Measurements from ENCODE around the gene GZMH. TPM values are rescaled to one million over a fixed set of nuclear protein-coding genes. Genes with fewer than 3 reads are reported as not detected.
"Not testable (repeated sequence)": the region's sequence is repeated elsewhere in the genome, so short reads cannot be mapped to it uniquely, and the experiment has no call there.

The GZMH gene
- not detected in 2 replicates for total RNA-seq (2014; rRNA removed; shearing (Covaris generic); ENCODE audit: low replicate concordance)

GRCh38 chr14:24609655-24610344 is at the start of gene GZMH:
TSS of gene GZMH (minus strand) at chr14:24609685. CDS start at chr14:24609613, 72 bp downstream.
- DNase-seq, result no peak
- H3K4me3 ChIP-seq (ENCODE audit: low read length), result no peak within 1 kb of the TSS
- no peak within 1 kb of the TSS for H2AFZ ChIP-seq (ENCODE audit: low read length)
- H3K9me2 ChIP-seq (replicated peaks; ENCODE audit: insufficient read depth, low read length), result no peaks in the 10 kb centered on the region
- H3K27me3 ChIP-seq (ENCODE audit: low read length), result no peaks in the 10 kb centered on the region
- no peaks in the 10 kb centered on the region for H4K20me1 ChIP-seq (ENCODE audit: insufficient read depth, low read depth, low read length)
- no peaks in the 10 kb centered on the region for H3K79me2 ChIP-seq (ENCODE audit: low read length)
- no peak within 1 kb of the TSS for H3K4me2 ChIP-seq (ENCODE audit: low read depth, low read length, poor library complexity, severe bottlenecking)
- no peaks in the 10 kb centered on the region for H3K36me3 ChIP-seq (ENCODE audit: insufficient read depth, low read length)
- no peak within 1 kb of the TSS for H3K9ac ChIP-seq (ENCODE audit: low read length)
- no peak within 1 kb of the TSS for H3K27ac ChIP-seq (ENCODE audit: low read length)
- no peaks in the 10 kb centered on the region for H3K9me3 ChIP-seq (ENCODE audit: low read length)
- H3K4me1 ChIP-seq (ENCODE audit: low read length), result no peaks in the 10 kb centered on the region

DNA sequence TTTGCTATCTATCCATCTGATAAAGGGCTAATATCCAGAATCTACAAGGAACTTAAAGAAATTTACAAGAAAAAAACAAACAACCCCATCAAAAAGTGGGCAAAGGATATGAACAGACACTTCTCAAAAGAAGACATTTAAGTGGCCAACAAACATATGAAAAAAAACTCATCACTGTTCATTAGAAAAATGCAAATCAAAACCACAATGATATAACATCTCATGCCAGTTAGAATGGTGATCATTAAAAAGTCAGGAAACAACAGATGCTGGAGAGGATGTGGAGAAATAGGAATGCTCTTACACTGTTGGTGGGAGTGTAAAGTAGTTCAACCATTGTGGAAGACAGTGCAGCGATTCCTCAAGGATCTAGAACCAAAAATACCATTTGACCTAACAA is 38.9 kb upstream of the GZMH start:
- H3K9me2 ChIP-seq (replicated peaks; ENCODE audit: insufficient read depth, low read length); H2AFZ ChIP-seq (ENCODE audit: low read length); H3K27me3 ChIP-seq (ENCODE audit: low read length): not testable (repeated sequence)

DNA sequence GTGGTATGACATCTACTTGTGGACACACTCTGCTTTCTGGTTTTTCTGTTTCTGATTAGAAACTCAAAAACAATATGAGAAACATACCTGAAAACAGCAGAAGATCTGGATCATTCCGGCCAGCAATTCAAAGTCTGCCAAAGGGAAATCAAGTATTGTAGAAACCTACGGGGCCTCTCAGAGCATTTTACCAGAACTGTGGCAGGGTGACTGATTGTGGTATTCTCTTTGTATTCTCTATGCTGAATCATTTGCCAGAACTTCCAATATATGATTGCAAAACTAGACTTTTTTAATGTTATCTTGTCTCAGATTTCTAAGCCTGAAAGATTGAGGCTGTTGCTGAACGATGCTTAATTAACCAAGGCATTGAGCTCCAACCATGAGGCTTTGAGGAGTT is 30.4 kb upstream of the GZMH start:
- DNase-seq, result no peak
- Histone ChIP-seq H3K4me1 (ENCODE audit: low read length) (no peaks in the 10 kb centered on the region), H3K9me2 (replicated peaks; ENCODE audit: insufficient read depth, low read length) (no peaks in the 10 kb centered on the region), H4K20me1 (ENCODE audit: insufficient read depth, low read depth, low read length) (no peaks in the 10 kb centered on the region), H3K4me3 (ENCODE audit: low read length) (no peak overlapping the region), H3K27me3 (ENCODE audit: low read length) (no peaks in the 10 kb centered on the region; the same call in 1 of the 2 replicates), H3K4me2 (ENCODE audit: low read depth, low read length, poor library complexity, severe bottlenecking) (no peak overlapping the region), H2AFZ (ENCODE audit: low read length) (no peak overlapping the region), H3K9me3 (ENCODE audit: low read length) (no peaks in the 10 kb centered on the region), H3K79me2 (ENCODE audit: low read length) (no peaks in the 10 kb centered on the region), H3K27ac (ENCODE audit: low read length) (no peak overlapping the region), H3K36me3 (ENCODE audit: insufficient read depth, low read length) (no peaks in the 10 kb centered on the region), H3K9ac (ENCODE audit: low read length) (no peak overlapping the region)

More for the DNA sequence above, 38.9 kb upstream of the GZMH start:
- DNase-seq; H3K4me3 ChIP-seq (ENCODE audit: low read length); H3K9me3 ChIP-seq (ENCODE audit: low read length); H3K4me2 ChIP-seq (ENCODE audit: low read depth, low read length, poor library complexity, severe bottlenecking); H3K79me2 ChIP-seq (ENCODE audit: low read length); H3K36me3 ChIP-seq (ENCODE audit: insufficient read depth, low read length); H3K4me1 ChIP-seq (ENCODE audit: low read length); H3K27ac ChIP-seq (ENCODE audit: low read length); H4K20me1 ChIP-seq (ENCODE audit: insufficient read depth, low read depth, low read length); H3K9ac ChIP-seq (ENCODE audit: low read length): not testable (repeated sequence)

DNA sequence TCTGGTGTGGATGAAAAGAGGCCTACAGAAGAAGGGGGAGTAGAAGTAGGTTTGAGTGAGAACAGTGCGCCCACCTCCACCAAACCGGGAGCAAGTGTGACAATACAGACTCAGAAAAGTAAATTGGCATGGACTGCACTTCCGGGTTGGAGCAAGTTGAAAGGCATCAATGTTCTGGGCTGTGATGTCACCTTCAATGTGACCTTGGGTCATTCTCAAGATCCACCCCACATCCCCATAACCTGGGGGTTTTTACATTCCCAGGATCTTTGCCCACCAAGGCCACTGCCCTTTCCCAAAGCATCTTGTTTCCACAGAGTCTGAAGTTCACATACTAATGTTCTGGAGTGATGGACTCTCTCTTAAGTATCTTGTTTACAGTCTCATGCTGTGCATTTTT is 29.8 kb upstream of the GZMH start:
- Histone ChIP-seq H3K9ac (ENCODE audit: low read length) (no peak overlapping the region), H3K79me2 (ENCODE audit: low read length) (no peaks in the 10 kb centered on the region), H3K4me1 (ENCODE audit: low read length) (no peaks in the 10 kb centered on the region), H3K4me3 (ENCODE audit: low read length) (no peak overlapping the region), H3K9me2 (replicated peaks; ENCODE audit: insufficient read depth, low read length) (no peaks in the 10 kb centered on the region), H3K36me3 (ENCODE audit: insufficient read depth, low read length) (no peaks in the 10 kb centered on the region), H3K27ac (ENCODE audit: low read length) (no peak overlapping the region), H4K20me1 (ENCODE audit: insufficient read depth, low read depth, low read length) (no peaks in the 10 kb centered on the region), H3K27me3 (ENCODE audit: low read length) (no peaks in the 10 kb centered on the region; the same call in 1 of the 2 replicates), H2AFZ (ENCODE audit: low read length) (no peak overlapping the region), H3K4me2 (ENCODE audit: low read depth, low read length, poor library complexity, severe bottlenecking) (no peak overlapping the region), H3K9me3 (ENCODE audit: low read length) (no peaks in the 10 kb centered on the region)
- DNase-seq, result no peak

GRCh38 chr14:24634158-24634557 is 24.7 kb upstream of the GZMH start, which contains the start of gene GZMB:
TSS of gene GZMB (minus strand) at chr14:24634190. CDS start at chr14:24634160, 30 bp downstream.
- H3K9ac ChIP-seq (ENCODE audit: low read length), result no peak within 1 kb of the TSS
- no peaks in the 10 kb centered on the region for H3K9me2 ChIP-seq (replicated peaks; ENCODE audit: insufficient read depth, low read length)
- H3K36me3 ChIP-seq (ENCODE audit: insufficient read depth, low read length), result no peaks in the 10 kb centered on the region
- H4K20me1 ChIP-seq (ENCODE audit: insufficient read depth, low read depth, low read length), result no peaks in the 10 kb centered on the region
- H3K4me3 ChIP-seq (ENCODE audit: low read length), result no peak within 1 kb of the TSS
- H3K79me2 ChIP-seq (ENCODE audit: low read length), result no peaks in the 10 kb centered on the region
- no peak within 1 kb of the TSS for H3K4me2 ChIP-seq (ENCODE audit: low read depth, low read length, poor library complexity, severe bottlenecking)
- no peaks in the 10 kb centered on the region for H3K4me1 ChIP-seq (ENCODE audit: low read length)
- DNase-seq, result no peak
- no peaks in the 10 kb centered on the region; the same call in 1 of the 2 replicates for H3K27me3 ChIP-seq (ENCODE audit: low read length)
- no peak within 1 kb of the TSS for H3K27ac ChIP-seq (ENCODE audit: low read length)
- no peaks in the 10 kb centered on the region for H3K9me3 ChIP-seq (ENCODE audit: low read length)
- H2AFZ ChIP-seq (ENCODE audit: low read length), result no peak within 1 kb of the TSS

DNA sequence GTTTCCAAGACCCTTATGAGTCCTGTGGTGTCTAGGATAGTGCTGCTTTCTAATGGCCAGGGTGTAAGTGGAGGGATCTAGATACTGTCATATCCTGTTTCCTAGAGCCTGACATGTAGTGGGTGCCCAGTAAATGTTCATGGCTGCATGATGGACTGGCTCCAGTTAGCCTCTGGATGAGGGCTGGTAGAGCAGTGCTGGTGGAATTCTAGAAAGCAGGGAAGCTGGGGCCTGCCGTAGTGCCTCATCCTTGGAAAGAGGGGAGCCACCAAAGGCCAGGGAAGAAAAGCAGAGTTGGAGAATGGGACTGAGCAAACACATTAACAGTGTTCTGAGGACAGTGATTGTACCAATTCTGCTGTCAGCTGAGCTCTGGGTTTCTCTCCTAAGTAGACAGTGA is 23.9 kb upstream of the GZMH start:
- H2AFZ ChIP-seq (ENCODE audit: low read length), result no peak overlapping the region
- H3K4me3 ChIP-seq (ENCODE audit: low read length), result no peak overlapping the region
- H3K4me2 ChIP-seq (ENCODE audit: low read depth, low read length, poor library complexity, severe bottlenecking), result no peak overlapping the region
- H4K20me1 ChIP-seq (ENCODE audit: insufficient read depth, low read depth, low read length), result no peaks in the 10 kb centered on the region
- H3K4me1 ChIP-seq (ENCODE audit: low read length), result no peaks in the 10 kb centered on the region
- no peak overlapping the region for H3K9ac ChIP-seq (ENCODE audit: low read length)
- DNase-seq, result no peak
- H3K27ac ChIP-seq (ENCODE audit: low read length), result no peak overlapping the region
- H3K36me3 ChIP-seq (ENCODE audit: insufficient read depth, low read length), result no peaks in the 10 kb centered on the region
- H3K79me2 ChIP-seq (ENCODE audit: low read length), result no peaks in the 10 kb centered on the region
- no peaks in the 10 kb centered on the region for H3K9me3 ChIP-seq (ENCODE audit: low read length)
- no peaks in the 10 kb centered on the region; the same call in 1 of the 2 replicates for H3K27me3 ChIP-seq (ENCODE audit: low read length)
- no peaks in the 10 kb centered on the region for H3K9me2 ChIP-seq (replicated peaks; ENCODE audit: insufficient read depth, low read length)

- Histone ChIP-seq H3K9me2 (replicated peaks; ENCODE audit: insufficient read depth, low read length) (no peaks in the 10 kb centered on the region), H3K9ac (ENCODE audit: low read length) (no peak overlapping the region), H2AFZ (ENCODE audit: low read length) (no peak overlapping the region), H4K20me1 (ENCODE audit: insufficient read depth, low read depth, low read length) (no peaks in the 10 kb centered on the region), H3K4me1 (ENCODE audit: low read length) (no peaks in the 10 kb centered on the region), H3K9me3 (ENCODE audit: low read length) (no peaks in the 10 kb centered on the region), H3K79me2 (ENCODE audit: low read length) (no peaks in the 10 kb centered on the region), H3K27me3 (ENCODE audit: low read length) (no peaks in the 10 kb centered on the region), H3K27ac (ENCODE audit: low read length) (no peak overlapping the region), H3K36me3 (ENCODE audit: insufficient read depth, low read length) (no peaks in the 10 kb centered on the region), H3K4me2 (ENCODE audit: low read depth, low read length, poor library complexity, severe bottlenecking) (no peak overlapping the region), H3K4me3 (ENCODE audit: low read length) (no peak overlapping the region)
- no peak for DNase-seq
These were observed 23.3 kb upstream of the GZMH start for GRCh38 chr14:24632761-24633160.

GRCh38 chr14:24632336-24632735 is 22.9 kb upstream of the GZMH start:
- no peaks in the 10 kb centered on the region for H3K9me3 ChIP-seq (ENCODE audit: low read length)
- H3K4me3 ChIP-seq (ENCODE audit: low read length), result no peak overlapping the region
- no peaks in the 10 kb centered on the region for H3K79me2 ChIP-seq (ENCODE audit: low read length)
- H3K9me2 ChIP-seq (replicated peaks; ENCODE audit: insufficient read depth, low read length), result no peaks in the 10 kb centered on the region
- no peak overlapping the region for H3K27ac ChIP-seq (ENCODE audit: low read length)
- H3K27me3 ChIP-seq (ENCODE audit: low read length), result no peaks in the 10 kb centered on the region
- no peaks in the 10 kb centered on the region for H4K20me1 ChIP-seq (ENCODE audit: insufficient read depth, low read depth, low read length)
- no peak overlapping the region for H3K4me2 ChIP-seq (ENCODE audit: low read depth, low read length, poor library complexity, severe bottlenecking)
- no peak for DNase-seq
- no peaks in the 10 kb centered on the region for H3K4me1 ChIP-seq (ENCODE audit: low read length)
- H3K9ac ChIP-seq (ENCODE audit: low read length), result no peak overlapping the region
- H2AFZ ChIP-seq (ENCODE audit: low read length), result no peak overlapping the region
- no peaks in the 10 kb centered on the region for H3K36me3 ChIP-seq (ENCODE audit: insufficient read depth, low read length)
